T47D (cell line): ENCODE results near the gene PYURF.

Experiments
- DNase-seq, 2 experiments: peaks; one replicate each; pipeline versions ENCODE4 v3.0.0 to v3.0.0-alpha.2; 2011 to 2012; ENCODE audit warnings: low read depth in 1 of 2, low spot score in 1 of 2
- JUND ChIP-seq: IDR thresholded peaks from 2 replicates; pipeline ENCODE4 v1.6.1; 2012; ENCODE audit warnings: low read depth
- in situ Hi-C: cut with HindIII; loops from 2 replicates; pipeline ENCODE4 v1.10.0; 2016; ENCODE audit warnings: low sequenced_read_pairs, low pct_unique_long_range_greater_than_20kb

PYURF gene

DNA sequence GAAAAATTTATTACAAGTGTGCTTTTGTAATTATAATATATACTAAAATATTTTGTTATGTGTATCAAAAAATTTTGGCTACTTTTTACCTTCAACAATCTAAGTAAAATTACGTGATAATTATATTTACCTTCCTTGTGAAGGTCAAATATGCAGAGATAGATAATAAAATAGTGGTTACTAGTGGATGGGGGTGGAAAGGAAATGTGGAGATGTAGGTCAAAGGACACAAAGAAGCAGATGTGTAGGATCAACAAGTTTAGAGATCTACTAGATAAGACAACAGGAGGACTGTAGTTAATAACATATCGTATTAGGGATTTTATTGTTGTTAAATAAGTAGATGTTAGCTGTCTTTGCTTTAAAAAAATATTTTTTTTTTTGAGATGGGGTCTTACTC lies 45.3 kb downstream of the PYURF start:
- no peak for TF ChIP-seq JUND
- in situ Hi-C loops: no loop called here
- DNase-seq: no peak

DNA sequence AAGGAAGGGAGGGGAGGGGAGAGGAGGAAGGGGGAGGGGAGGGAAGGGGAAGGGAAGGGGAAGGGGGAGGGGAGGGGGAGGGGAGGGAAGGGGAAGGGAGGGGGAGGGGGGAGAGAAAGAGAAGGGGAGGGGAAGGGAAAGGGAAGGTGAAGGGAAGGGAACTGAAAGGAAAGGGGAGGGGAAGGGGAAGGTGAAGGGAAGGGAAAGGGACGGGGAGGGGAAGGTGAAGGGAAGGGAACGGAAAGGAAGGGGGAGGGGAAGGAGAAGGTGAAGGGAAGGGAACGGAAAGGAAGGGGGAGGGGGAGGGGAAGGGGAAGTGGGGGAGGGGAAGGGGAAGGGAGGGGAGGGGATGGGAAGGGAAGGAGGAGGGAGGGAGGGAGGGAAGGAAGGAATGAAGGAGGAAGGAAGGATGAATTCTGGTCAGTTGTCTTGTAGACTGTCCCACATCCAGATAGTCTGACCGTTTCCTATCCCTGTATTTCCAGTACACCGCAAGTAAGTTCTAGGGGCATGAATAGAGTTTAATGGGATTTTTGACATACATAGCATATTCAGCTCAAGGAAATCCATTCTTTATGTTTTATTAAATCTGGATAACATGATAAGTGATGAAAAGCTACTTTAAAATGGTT lies 46.2 kb downstream of the PYURF start:
- in situ Hi-C loops: no loop called here
- TF ChIP-seq JUND: no peak

More for the DNA sequence above, 46.2 kb downstream of the PYURF start:
- no peak for DNase-seq
